Astrocyte (in vitro differentiated cells and primary cell): Measurements from ENCODE around the gene GMFB. TPM values are rescaled to one million over a fixed set of nuclear protein-coding genes. Genes with fewer than 3 reads are reported as not detected.

ENCODE experiments used
- DNase-seq: peaks from one replicate; pipeline ENCODE4 v3.0.0-alpha.2; 2010; ENCODE audit warnings: low read depth
- FAIRE-seq: peaks from 2 replicates; lab custom pipeline; 2011; peaks lifted over from hg19 to GRCh38; lab: Jason Lieb, UNC
- H2AFZ ChIP-seq: 2 replicates; pipeline ENCODE4 v1.6.0; 2012; ENCODE audit warnings: low read depth, low read length, inconsistent platforms
- H3K27ac ChIP-seq: 2 replicates; pipeline ENCODE4 v1.5.1; 2011; ENCODE audit warnings: low read depth, low read length, inconsistent platforms
- H3K27me3 ChIP-seq: 2 replicates; pipeline ENCODE4 v1.6.0; 2011; ENCODE audit warnings: low read length, inconsistent platforms; ENCODE audit not compliant: insufficient read depth
- H3K36me3 ChIP-seq: 2 replicates; pipeline ENCODE4 v1.5.1; 2011; ENCODE audit warnings: low read length, inconsistent platforms; ENCODE audit not compliant: insufficient read depth
- H3K4me1 ChIP-seq: 2 replicates; pipeline ENCODE4 v1.5.1; 2011; ENCODE audit warnings: low read length, inconsistent platforms; ENCODE audit not compliant: insufficient read depth
- H3K4me2 ChIP-seq: 2 replicates; pipeline ENCODE4 v1.6.0; 2012; ENCODE audit warnings: low read length, inconsistent platforms
- H3K4me3 ChIP-seq: 2 replicates; pipeline ENCODE4 v1.5.1; 2011; ENCODE audit warnings: low read depth, mild to moderate bottlenecking, low read length, inconsistent platforms; ENCODE audit not compliant: insufficient read depth
- H3K79me2 ChIP-seq: 2 replicates; pipeline ENCODE4 v1.6.0; 2012; ENCODE audit warnings: mild to moderate bottlenecking, low read length, inconsistent platforms; ENCODE audit not compliant: insufficient read depth
- H3K9ac ChIP-seq: 2 replicates; pipeline ENCODE4 v1.6.0; 2012; ENCODE audit warnings: mild to moderate bottlenecking, low read length, inconsistent platforms
- H3K9me3 ChIP-seq: 2 replicates; pipeline ENCODE4 v1.5.1; 2012; ENCODE audit warnings: low read depth, mild to moderate bottlenecking, low read length, inconsistent platforms; ENCODE audit not compliant: insufficient read depth
- H4K20me1 ChIP-seq: 2 replicates; pipeline ENCODE4 v1.6.0; 2012; ENCODE audit warnings: low read length, inconsistent platforms; ENCODE audit not compliant: insufficient read depth
- H3K27ac Mint-ChIP-seq: one replicate; pipeline ENCODE4 v1.8.0; 2021; ENCODE audit warnings: mild to moderate bottlenecking, mixed read lengths; ENCODE audit not compliant: unreplicated experiment
- H3K27me3 Mint-ChIP-seq: one replicate; pipeline ENCODE4 v1.8.0; 2021; ENCODE audit warnings: low read depth, mixed read lengths; ENCODE audit not compliant: unreplicated experiment
- H3K36me3 Mint-ChIP-seq: one replicate; pipeline ENCODE4 v1.8.0; 2021; ENCODE audit warnings: low read depth, mixed read lengths; ENCODE audit not compliant: unreplicated experiment
- H3K4me1 Mint-ChIP-seq: one replicate; pipeline ENCODE4 v1.8.0; 2021; ENCODE audit warnings: low read depth, mixed read lengths; ENCODE audit not compliant: unreplicated experiment
- H3K4me3 Mint-ChIP-seq: one replicate; pipeline ENCODE4 v1.8.0; 2021; ENCODE audit warnings: mild to moderate bottlenecking, moderate library complexity, mixed read lengths; ENCODE audit not compliant: unreplicated experiment
- H3K9me3 Mint-ChIP-seq: one replicate; pipeline ENCODE4 v1.8.0; 2021; ENCODE audit warnings: mild to moderate bottlenecking, mixed read lengths; ENCODE audit not compliant: unreplicated experiment
- CTCF ChIP-seq: IDR thresholded peaks from 2 replicates; pipeline ENCODE4 v1.5.1; 2011; ENCODE audit warnings: low read depth, mild to moderate bottlenecking, inconsistent platforms, low read length, moderate library complexity; ENCODE audit not compliant: insufficient read depth
- EZH2 ChIP-seq: IDR thresholded peaks from 2 replicates; pipeline ENCODE4 v1.6.1; 2012; ENCODE audit warnings: mild to moderate bottlenecking, low read length, inconsistent platforms; ENCODE audit not compliant: insufficient read depth
- total RNA-seq: library from RNA; stranded (reverse); gene quantifications from 2 replicates; pipeline ENCODE4 v1.2.1, GENCODE V29; 2021

The GMFB gene
- total RNA-seq, 1 donor from 2014 or later = 73.4 TPM

- Histone ChIP-seq H3K9me3 (no peaks in the 10 kb centered on the region), H3K27me3 (no peaks in the 10 kb centered on the region), H3K9ac (peak overlapping the region; percentile 98), H3K36me3 (peaks cover 3% of the 10 kb centered on the region), H3K27ac (peak overlapping the region; percentile 95), H3K4me3 (peak overlapping the region; percentile 93), H2AFZ (no peak overlapping the region), H4K20me1 (peaks cover 35% of the 10 kb centered on the region), H3K79me2 (peaks cover 66% of the 10 kb centered on the region), H3K4me1 (peaks cover 16% of the 10 kb centered on the region), H3K4me2 (peak overlapping the region; percentile 92)
- Mint-ChIP-seq H3K36me3 (peaks cover 10% of the 10 kb centered on the region), H3K4me1 (peaks cover 39% of the 10 kb centered on the region), H3K9me3 (no peaks in the 10 kb centered on the region), H3K27ac (peak overlapping the region; percentile 86), H3K27me3 (no peaks in the 10 kb centered on the region), H3K4me3 (peak overlapping the region; percentile 97)
- peak; percentile 49 for DNase-seq
- peak; percentile 62 for FAIRE-seq
- TF ChIP-seq CTCF (no peak), EZH2 (no peak)
Measured at GRCh38 chr14:54487771-54488170, 1.0 kb downstream of the GMFB start.

- Histone ChIP-seq H3K4me3 (no peak overlapping the region), H3K27ac (no peak overlapping the region), H3K36me3 (peaks cover 8% of the 10 kb centered on the region), H3K79me2 (peaks cover 77% of the 10 kb centered on the region), H3K9ac (no peak overlapping the region), H3K4me2 (peak overlapping the region; percentile 49), H4K20me1 (peaks cover 42% of the 10 kb centered on the region), H2AFZ (no peak overlapping the region), H3K27me3 (no peaks in the 10 kb centered on the region), H3K9me3 (no peaks in the 10 kb centered on the region), H3K4me1 (peaks cover 18% of the 10 kb centered on the region)
- peak overlapping the region; percentile 97 for H3K4me3 Mint-ChIP-seq
- H3K27me3 Mint-ChIP-seq = no peaks in the 10 kb centered on the region
- no peaks in the 10 kb centered on the region for H3K9me3 Mint-ChIP-seq
- peaks cover 12% of the 10 kb centered on the region for H3K36me3 Mint-ChIP-seq
- no peak for DNase-seq
- TF ChIP-seq EZH2 (no peak), CTCF (no peak)
- no peak for FAIRE-seq
- peak overlapping the region; percentile 27 for H3K27ac Mint-ChIP-seq
- H3K4me1 Mint-ChIP-seq = peaks cover 42% of the 10 kb centered on the region
Measured at GRCh38 chr14:54486685-54487084, 2.1 kb downstream of the GMFB start.

GRCh38 chr14:54483846-54484245 lies 4.9 kb downstream of the GMFB start:
- Histone ChIP-seq H3K9ac (no peak overlapping the region), H3K27me3 (no peaks in the 10 kb centered on the region), H3K4me3 (no peak overlapping the region), H4K20me1 (peaks cover 46% of the 10 kb centered on the region), H3K4me1 (peaks cover 19% of the 10 kb centered on the region), H3K4me2 (no peak overlapping the region), H2AFZ (no peak overlapping the region), H3K9me3 (no peaks in the 10 kb centered on the region), H3K36me3 (peaks cover 14% of the 10 kb centered on the region), H3K79me2 (peaks cover 80% of the 10 kb centered on the region), H3K27ac (no peak overlapping the region)
- peak overlapping the region; percentile 28 for H3K4me3 Mint-ChIP-seq
- no peak for DNase-seq
- peaks cover 12% of the 10 kb centered on the region for H3K36me3 Mint-ChIP-seq
- H3K4me1 Mint-ChIP-seq = peaks cover 40% of the 10 kb centered on the region
- H3K9me3 Mint-ChIP-seq = no peaks in the 10 kb centered on the region
- TF ChIP-seq CTCF = no peak
- no peak for TF ChIP-seq EZH2
- H3K27ac Mint-ChIP-seq = peak overlapping the region; percentile 19
- FAIRE-seq = peak; percentile 5
- H3K27me3 Mint-ChIP-seq = no peaks in the 10 kb centered on the region
